Panc1 (cell line): ENCODE results near the gene THAP11. TPM values are rescaled to one million over a fixed set of nuclear protein-coding genes. Genes with fewer than 3 reads are reported as not detected.

Source experiments
- ATAC-seq: fragments of 200-7000 bp; cut with Tn5 transposase; 2 replicates; pipeline ENCODE4 v1.9.1; 2020; ENCODE audit warnings: mild to moderate bottlenecking, moderate library complexity
- BruUV-seq: library from RNA; stranded (reverse); fragments of 400-500 nt; replicated peaks from 2 replicates; lab custom pipeline; 2021; lab: Mats Ljungman, UMichigan
- CTCF ChIA-PET: fragments of 300-600 bp; sonication (Branson Sonifier 250); formaldehyde crosslinking; loops from one replicate; lab custom pipeline; 2022; ENCODE audit warnings: antibody characterized with exemption; lab: Charles Lee
- POLR2A ChIA-PET: fragments of 300-600 bp; sonication (Branson Sonifier 250); formaldehyde crosslinking; loops from one replicate; lab custom pipeline; 2022; ENCODE audit warnings: antibody characterized with exemption; lab: Charles Lee
- DNase-seq: peaks from one replicate; pipeline ENCODE4 v3.0.0-alpha.2; 2010; ENCODE audit warnings: low read depth, low spot score
- H3K27ac ChIP-seq: 2 replicates; pipeline ENCODE4 v1.5.1; 2011; ENCODE audit warnings: mild to moderate bottlenecking, low read length, inconsistent platforms
- H3K27me3 ChIP-seq: fragments of 200-500 bp; sonication (Bioruptor generic); 2 replicates; pipeline ENCODE4 v1.6.0; 2014; ENCODE audit warnings: low read length, inconsistent platforms; ENCODE audit not compliant: control insufficient read depth, insufficient read depth
- H3K36me3 ChIP-seq: fragments of 200-500 bp; sonication (Bioruptor generic); 2 replicates; pipeline ENCODE4 v1.5.1; 2014; ENCODE audit warnings: inconsistent platforms, mild to moderate bottlenecking, low read length, moderate library complexity; ENCODE audit not compliant: control insufficient read depth, insufficient read depth
- H3K4me1 ChIP-seq: 2 replicates; pipeline ENCODE4 v1.5.1; 2011; ENCODE audit warnings: inconsistent platforms, mild to moderate bottlenecking, low read length, moderate library complexity; ENCODE audit not compliant: control insufficient read depth, insufficient read depth
- H3K4me3 ChIP-seq, 2 experiments: 2 replicates each; pipeline ENCODE4 v1.5.1; 2011 to 2012; ENCODE audit warnings: low read depth in 2 of 2, low read length in 2 of 2, mild to moderate bottlenecking in 2 of 2, inconsistent platforms in 1 of 2, moderate library complexity in 1 of 2
- H3K9me3 ChIP-seq: fragments of 200-500 bp; sonication (Bioruptor generic); 2 replicates; pipeline ENCODE4 v1.5.1; 2014; ENCODE audit warnings: low read depth, mild to moderate bottlenecking, inconsistent platforms, low read length, moderate library complexity; ENCODE audit not compliant: control insufficient read depth, insufficient read depth
- CTCF ChIP-seq: fragments of 450-650 bp; IDR thresholded peaks from 2 replicates; pipeline ENCODE4 v1.5.1; 2017; ENCODE audit warnings: mild to moderate bottlenecking
- POLR2AphosphoS5 ChIP-seq: IDR thresholded peaks from 2 replicates; pipeline ENCODE4 v1.6.1; 2012; ENCODE audit warnings: mild to moderate bottlenecking, low read depth, low read length, moderate library complexity
- REST ChIP-seq, 2 experiments: IDR thresholded peaks; 2 replicates each; pipeline ENCODE4 v1.6.1; 2011 to 2012; ENCODE audit warnings: low read depth in 2 of 2, control low read depth in 1 of 2, low read length in 1 of 2, mild to moderate bottlenecking in 1 of 2, moderate library complexity in 1 of 2; ENCODE audit not compliant: insufficient read depth in 1 of 2
- SIN3A ChIP-seq: IDR thresholded peaks from 2 replicates; pipeline ENCODE4 v1.6.1; 2012; ENCODE audit warnings: low read depth, mild to moderate bottlenecking, low read length, moderate library complexity, borderline replicate concordance; ENCODE audit not compliant: insufficient read depth
- TCF7L2 ChIP-seq: IDR thresholded peaks from 2 replicates; pipeline ENCODE4 v1.6.1; 2011; ENCODE audit warnings: mild to moderate bottlenecking, low read depth, low read length, inconsistent platforms
- in situ Hi-C: cut with HindIII; loops from 2 replicates; pipeline ENCODE4 v1.10.0; 2016; ENCODE audit warnings: low sequenced_read_pairs, low pct_unique_long_range_greater_than_20kb
- intact Hi-C: fragments of 100-400 bp; cut with micrococcal nuclease; formaldehyde crosslinking; loops from one replicate; pipeline ENCODE4 v1.10.0; 2022; ENCODE audit not compliant: unreplicated experiment
- total RNA-seq: library from RNA; stranded (reverse); gene quantifications from one replicate; pipeline ENCODE4 v1.2.1, GENCODE V29; 2021; ENCODE audit not compliant: unreplicated experiment

THAP11 gene
- total RNA-seq, 1 experiment from 2014 or later, result 27.3 TPM

GRCh38 chr16:67869653-67870052 is 27.5 kb downstream of the THAP11 start:
- ChIA-PET POLR2A (no interaction called here), CTCF (no interaction called here)
- TF ChIP-seq CTCF (no peak), POLR2AphosphoS5 (no peak), SIN3A (no peak), REST (IDR thresholded peaks at IDR 0.05; ENCODE audit: insufficient read depth in 1 of 2, low read depth in 2 of 2, low read length in 1 of 2) (no peak), TCF7L2 (no peak)
- Histone ChIP-seq H3K4me1 (peaks cover 14% of the 10 kb centered on the region), H3K27ac (no peak overlapping the region), H3K4me3 (no peak overlapping the region), H3K36me3 (no peaks in the 10 kb centered on the region; the same call in none of the 2 replicates), H3K27me3 (no peaks in the 10 kb centered on the region), H3K9me3 (no peaks in the 10 kb centered on the region)
- ATAC-seq (no peak), DNase-seq (no peak)
- intact Hi-C loops, result no loop called here
- BruUV-seq, result no TSS peak
- in situ Hi-C loops, result no loop called here

- Histone ChIP-seq H3K4me1 (peaks cover 17% of the 10 kb centered on the region), H3K9me3 (no peaks in the 10 kb centered on the region), H3K27ac (no peak overlapping the region), H3K36me3 (no peaks in the 10 kb centered on the region; the same call in none of the 2 replicates), H3K27me3 (no peaks in the 10 kb centered on the region), H3K4me3 (no peak overlapping the region)
- ATAC-seq, result no peak
- POLR2A ChIA-PET, result no interaction called here
- in situ Hi-C loops (no loop called here), intact Hi-C loops (no loop called here)
- BruUV-seq, result no TSS peak
- no peak for TF ChIP-seq CTCF
- no peak for TF ChIP-seq REST (IDR thresholded peaks at IDR 0.05; ENCODE audit: insufficient read depth in 1 of 2, low read depth in 2 of 2, low read length in 1 of 2)
- TF ChIP-seq TCF7L2, result no peak
- no peak for TF ChIP-seq POLR2AphosphoS5
- no peak for TF ChIP-seq SIN3A
- no peak for DNase-seq
- CTCF ChIA-PET, result interaction anchor here (1.0 kb wide), 1 partner anchor 11 kb away, joined by 9 read pairs; no protein-coding TSS in a partner anchor
Observed at GRCh38 chr16:67871256-67871655, 29.1 kb downstream of the THAP11 start.
